GM10266 (cell line): ENCODE measurements around the gene GATD1.

Experiments
- DNase-seq: peaks from one replicate; pipeline ENCODE4 v3.0.0; 2012; ENCODE audit errors: extremely low spot score
- CTCF ChIP-seq: IDR thresholded peaks from 2 replicates; pipeline ENCODE4 v1.5.1; 2012; ENCODE audit warnings: mild to moderate bottlenecking, low read depth; ENCODE audit not compliant: control insufficient read depth, insufficient read depth; ENCODE audit errors: missing control alignments

The GATD1 gene

GRCh38 chr11:720642-721246, 56.5 kb downstream of the GATD1 start:
- DNase-seq, result peak; percentile 60
- no peak for TF ChIP-seq CTCF

GRCh38 chr11:720017-720641, 57.2 kb downstream of the GATD1 start:
- DNase-seq, result no peak
- no peak for TF ChIP-seq CTCF

GRCh38 chr11:719214-720016, 57.9 kb downstream of the GATD1 start:
- no peak for DNase-seq
- no peak for TF ChIP-seq CTCF
